MV-4-11 (cell line): ENCODE results near the gene CNTN4.

Experiments
- DNase-seq: peaks from one replicate; lab custom pipeline; 2025; lab: John Stamatoyannopoulos, UW

CNTN4 gene

GRCh38 chr3:2153053-2153452 is 54.4 kb downstream of the CNTN4 start:
- DNase-seq = no peak

GRCh38 chr3:2153547-2153946 is 54.9 kb downstream of the CNTN4 start:
- no peak for DNase-seq

GRCh38 chr3:2154621-2155020 is 56.0 kb downstream of the CNTN4 start:
- DNase-seq = no peak

- DNase-seq = no peak
Observed at GRCh38 chr3:2156244-2156847, 57.7 kb downstream of the CNTN4 start.

- DNase-seq = no peak
Observed at GRCh38 chr3:2158828-2159227, 60.2 kb downstream of the CNTN4 start.

GRCh38 chr3:2166552-2166951 is 67.9 kb downstream of the CNTN4 start:
- DNase-seq = peak; percentile 37

GRCh38 chr3:2172561-2173171 is 74.0 kb downstream of the CNTN4 start:
- no peak for DNase-seq

GRCh38 chr3:2180634-2181033 is 82.0 kb downstream of the CNTN4 start:
- no peak for DNase-seq

- no peak for DNase-seq
Observed at GRCh38 chr3:2198776-2199279, 100.2 kb downstream of the CNTN4 start.

- DNase-seq = no peak
Observed at GRCh38 chr3:2204054-2204453, 105.4 kb downstream of the CNTN4 start.

GRCh38 chr3:2205692-2206091 is 107.0 kb downstream of the CNTN4 start:
- no peak for DNase-seq

GRCh38 chr3:2206536-2206935 is 107.9 kb downstream of the CNTN4 start:
- DNase-seq = no peak

GRCh38 chr3:2211568-2211967 is 112.9 kb downstream of the CNTN4 start:
- DNase-seq = no peak

GRCh38 chr3:2212206-2212605 is 113.5 kb downstream of the CNTN4 start:
- DNase-seq = no peak

GRCh38 chr3:2218375-2218774 is 119.7 kb downstream of the CNTN4 start:
- DNase-seq = no peak

GRCh38 chr3:2218816-2219215 is 120.2 kb downstream of the CNTN4 start:
- no peak for DNase-seq

- no peak for DNase-seq
Observed at GRCh38 chr3:2236203-2236602, 137.5 kb downstream of the CNTN4 start.

GRCh38 chr3:2244137-2244536 is 145.5 kb downstream of the CNTN4 start:
- DNase-seq = no peak

- no peak for DNase-seq
Observed at GRCh38 chr3:2246873-2247648, 148.4 kb downstream of the CNTN4 start.

- DNase-seq = no peak
Observed at GRCh38 chr3:2247831-2248230, 149.2 kb downstream of the CNTN4 start.

GRCh38 chr3:2250783-2251182 is 152.1 kb downstream of the CNTN4 start:
- DNase-seq = no peak

- DNase-seq = no peak
Observed at GRCh38 chr3:2261747-2262146, 163.1 kb downstream of the CNTN4 start.

- DNase-seq = peak; percentile 67
Observed at GRCh38 chr3:2262204-2262603, 163.5 kb downstream of the CNTN4 start.
